ENCODE measurements around the gene FAM47E. TPM values are rescaled to one million over a fixed set of nuclear protein-coding genes. Genes with fewer than 3 reads are reported as not detected.

Gene FAM47E
- total and polyA plus RNA-seq, 2 donors (not counting 1 experiment from before 2014, with no cell fraction given), result 0.15 to 1.3 TPM

- H4K20me1 ChIP-seq (ENCODE audit: control insufficient read depth, insufficient read depth, low read length, poor library complexity, severe bottlenecking), result no peaks in the 10 kb centered on the region
- Mint-ChIP-seq H3K27me3 (peaks cover 36% of the 10 kb centered on the region), H3K9me3 (ENCODE audit: insufficient read depth) (peaks cover 10% of the 10 kb centered on the region), H3K4me3 (no peak overlapping the region), H3K27ac (no peak overlapping the region), H3K4me1 (no peaks in the 10 kb centered on the region)
- no peak for ATAC-seq (ENCODE audit: low read depth)
- no peaks in the 10 kb centered on the region for H3K4me1 ChIP-seq (ENCODE audit: control insufficient read depth in 2 of 2, insufficient read depth in 2 of 2, low read length in 2 of 2)
- H3K79me2 ChIP-seq (ENCODE audit: control insufficient read depth, insufficient read depth, low read length), result no peaks in the 10 kb centered on the region
- H3K36me3 ChIP-seq (replicated peaks in 1 of 2; ENCODE audit: control extremely low read depth in 1 of 2, control insufficient read depth in 1 of 2, extremely low read depth in 1 of 2, insufficient read depth in 2 of 2, low read length in 1 of 2), result no peaks in the 10 kb centered on the region
- H3K9me3 ChIP-seq (ENCODE audit: control extremely low read depth in 1 of 3, control insufficient read depth in 2 of 3, insufficient read depth in 1 of 3, low read length in 2 of 3), result peaks cover 1 to 11% (median 3%) of the 10 kb centered on the region in 3 donors
- POLR2A ChIA-PET, result no interaction called here
- H3K4me2 ChIP-seq (replicated peaks; ENCODE audit: low read depth, low read length, poor library complexity, severe bottlenecking), result no peak overlapping the region
- CTCF ChIA-PET, result no interaction called here
- H2AFZ ChIP-seq (ENCODE audit: insufficient read depth, low read depth, low read length, poor library complexity, severe bottlenecking), result no peak overlapping the region
- intact Hi-C loops (cut with micrococcal nuclease), result no loop called here
- H3K4me3 ChIP-seq (ENCODE audit: control extremely low read depth in 1 of 5, extremely low read depth in 1 of 5, insufficient read depth in 1 of 5, low read depth in 2 of 5, low read length in 4 of 5), result no peak overlapping the region
- no CpG with 5 or more reads among the region's 1 CpG for WGBS (ENCODE audit: insufficient coverage)
- TF ChIP-seq CTCF (IDR thresholded peaks at IDR 0.05) (no peak), EZH2 (IDR thresholded peaks at IDR 0.05; ENCODE audit: borderline replicate concordance, insufficient read depth, low read depth, low read length, poor library complexity, severe bottlenecking) (no peak)
- DNase-seq, result no peak
- H3K27me3 ChIP-seq (replicated peaks in 1 of 4; ENCODE audit: control extremely low read depth in 1 of 4, control insufficient read depth in 3 of 4, insufficient read depth in 4 of 4, low read length in 3 of 4), result peaks cover 0 to 5% (median 2%) of the 10 kb centered on the region in 4 experiments
- no peak overlapping the region for H3K27ac ChIP-seq (ENCODE audit: low read length in 2 of 2)
- no peak overlapping the region for H3K9ac ChIP-seq (ENCODE audit: low read length)
These were observed 60.9 kb downstream of the FAM47E start for GRCh38 chr4:76312457-76312856.

- peaks cover 1 to 11% (median 3%) of the 10 kb centered on the region in 3 donors for H3K9me3 ChIP-seq (ENCODE audit: control extremely low read depth in 1 of 3, control insufficient read depth in 2 of 3, insufficient read depth in 1 of 3, low read length in 2 of 3)
- H3K79me2 ChIP-seq (ENCODE audit: control insufficient read depth, insufficient read depth, low read length), result no peaks in the 10 kb centered on the region
- H3K27ac Mint-ChIP-seq, result no peak overlapping the region
- DNase-seq (no peak), ATAC-seq (ENCODE audit: low read depth) (no peak)
- ChIA-PET POLR2A (no interaction called here), CTCF (interaction anchor here (1.3 kb wide), 1 partner anchor 191 kb away, joined by 3 read pairs; no protein-coding TSS in a partner anchor)
- no peaks in the 10 kb centered on the region for H4K20me1 ChIP-seq (ENCODE audit: control insufficient read depth, insufficient read depth, low read length, poor library complexity, severe bottlenecking)
- no peak overlapping the region for H3K4me2 ChIP-seq (replicated peaks; ENCODE audit: low read depth, low read length, poor library complexity, severe bottlenecking)
- intact Hi-C loops (cut with micrococcal nuclease), result no loop called here
- H3K27ac ChIP-seq (ENCODE audit: low read length in 2 of 2), result no peak overlapping the region
- no peaks in the 10 kb centered on the region for H3K4me1 ChIP-seq (ENCODE audit: control insufficient read depth in 2 of 2, insufficient read depth in 2 of 2, low read length in 2 of 2)
- no CpG with 5 or more reads among the region's 2 CpGs for WGBS (ENCODE audit: insufficient coverage)
- H3K27me3 Mint-ChIP-seq, result peaks cover 36% of the 10 kb centered on the region
- H3K4me3 ChIP-seq (ENCODE audit: control extremely low read depth in 1 of 5, extremely low read depth in 1 of 5, insufficient read depth in 1 of 5, low read depth in 2 of 5, low read length in 4 of 5), result no peak overlapping the region
- H3K9ac ChIP-seq (ENCODE audit: low read length), result no peak overlapping the region
- H3K36me3 ChIP-seq (replicated peaks in 1 of 2; ENCODE audit: control extremely low read depth in 1 of 2, control insufficient read depth in 1 of 2, extremely low read depth in 1 of 2, insufficient read depth in 2 of 2, low read length in 1 of 2), result no peaks in the 10 kb centered on the region
- H3K27me3 ChIP-seq (replicated peaks in 1 of 4; ENCODE audit: control extremely low read depth in 1 of 4, control insufficient read depth in 3 of 4, insufficient read depth in 4 of 4, low read length in 3 of 4), result peaks cover 0 to 4% (median 0%) of the 10 kb centered on the region in 4 experiments
- no peak overlapping the region for H3K4me3 Mint-ChIP-seq
- TF ChIP-seq CTCF (IDR thresholded peaks at IDR 0.05) (no peak), EZH2 (IDR thresholded peaks at IDR 0.05; ENCODE audit: borderline replicate concordance, insufficient read depth, low read depth, low read length, poor library complexity, severe bottlenecking) (no peak)
- H2AFZ ChIP-seq (ENCODE audit: insufficient read depth, low read depth, low read length, poor library complexity, severe bottlenecking), result no peak overlapping the region
- peaks cover 11% of the 10 kb centered on the region for H3K9me3 Mint-ChIP-seq (ENCODE audit: insufficient read depth)
- no peaks in the 10 kb centered on the region for H3K4me1 Mint-ChIP-seq
These were observed 62.0 kb downstream of the FAM47E start for GRCh38 chr4:76313547-76313946.
